HL-60/S4 treated with retinoic acid at 250 ng/mL for 4 days and 3 days (cell line): ENCODE data around the gene FHDC1.

Source experiments
- in situ Hi-C: fragments of 300-500 bp; cut with MboI; formaldehyde crosslinking; loops from 2 replicates; pipeline ENCODE4 v1.7.0; 2022; ENCODE audit warnings: low sequenced_read_pairs

The FHDC1 gene

GRCh38 chr4:152979731-152980330 lies 43.7 kb downstream of the FHDC1 start:
- in situ Hi-C loops, result no loop called here

- in situ Hi-C loops, result no loop called here
Observed at GRCh38 chr4:152981278-152981677, 45.2 kb downstream of the FHDC1 start.

- in situ Hi-C loops, result no loop called here
Observed at GRCh38 chr4:152981842-152982241, 45.7 kb downstream of the FHDC1 start.

- in situ Hi-C loops, result no loop called here
Observed at GRCh38 chr4:152983221-152983620, 47.1 kb downstream of the FHDC1 start.

- in situ Hi-C loops, result no loop called here
Observed at GRCh38 chr4:152983774-152984411, 47.8 kb downstream of the FHDC1 start.

- in situ Hi-C loops, result no loop called here
Observed at GRCh38 chr4:152988721-152989553, 52.8 kb downstream of the FHDC1 start.

GRCh38 chr4:152989554-152989970 lies 53.4 kb downstream of the FHDC1 start:
- in situ Hi-C loops, result no loop called here

- in situ Hi-C loops, result no loop called here
Observed at GRCh38 chr4:152990471-152991131, 54.5 kb downstream of the FHDC1 start.

- in situ Hi-C loops, result no loop called here
Observed at GRCh38 chr4:152991398-152991797, 55.3 kb downstream of the FHDC1 start.

- in situ Hi-C loops, result no loop called here
Observed at GRCh38 chr4:152992027-152992426, 55.9 kb downstream of the FHDC1 start.

- in situ Hi-C loops, result no loop called here
Observed at GRCh38 chr4:152992466-152992865, 56.3 kb downstream of the FHDC1 start.

GRCh38 chr4:152994038-152994437 lies 57.9 kb downstream of the FHDC1 start:
- in situ Hi-C loops, result no loop called here

- in situ Hi-C loops, result no loop called here
Observed at GRCh38 chr4:152996111-152996571, 60.0 kb downstream of the FHDC1 start.

- in situ Hi-C loops, result no loop called here
Observed at GRCh38 chr4:152996672-152997071, 60.5 kb downstream of the FHDC1 start.

- in situ Hi-C loops, result no loop called here
Observed at GRCh38 chr4:152997288-152997687, 61.2 kb downstream of the FHDC1 start.

- in situ Hi-C loops, result no loop called here
Observed at GRCh38 chr4:152997771-152998487, 61.8 kb downstream of the FHDC1 start.

- in situ Hi-C loops, result no loop called here
Observed at GRCh38 chr4:152998861-152999260, 62.7 kb downstream of the FHDC1 start.

GRCh38 chr4:152999346-153000075 lies 63.4 kb downstream of the FHDC1 start:
- in situ Hi-C loops, result no loop called here

GRCh38 chr4:153000076-153000420 lies 63.9 kb downstream of the FHDC1 start:
- in situ Hi-C loops, result no loop called here

GRCh38 chr4:153001626-153002025 lies 65.5 kb downstream of the FHDC1 start:
- in situ Hi-C loops, result no loop called here
